HG03432 (cell line): ENCODE results near the gene FBXO10.
A peak's percentile ranks its signal among the peaks of the same experiment; 100 is the strongest.
"Not testable (repeated sequence)": the region's sequence is repeated elsewhere in the genome, so short reads cannot be mapped to it uniquely, and the experiment has no call there.

Experiments
- ATAC-seq: cut with Tn5 transposase; IDR thresholded peaks from one replicate; pipeline ENCODE4 v1.9.1; 2021; ENCODE audit warnings: mild to moderate bottlenecking, moderate library complexity; ENCODE audit not compliant: unreplicated experiment

Gene FBXO10

DNA sequence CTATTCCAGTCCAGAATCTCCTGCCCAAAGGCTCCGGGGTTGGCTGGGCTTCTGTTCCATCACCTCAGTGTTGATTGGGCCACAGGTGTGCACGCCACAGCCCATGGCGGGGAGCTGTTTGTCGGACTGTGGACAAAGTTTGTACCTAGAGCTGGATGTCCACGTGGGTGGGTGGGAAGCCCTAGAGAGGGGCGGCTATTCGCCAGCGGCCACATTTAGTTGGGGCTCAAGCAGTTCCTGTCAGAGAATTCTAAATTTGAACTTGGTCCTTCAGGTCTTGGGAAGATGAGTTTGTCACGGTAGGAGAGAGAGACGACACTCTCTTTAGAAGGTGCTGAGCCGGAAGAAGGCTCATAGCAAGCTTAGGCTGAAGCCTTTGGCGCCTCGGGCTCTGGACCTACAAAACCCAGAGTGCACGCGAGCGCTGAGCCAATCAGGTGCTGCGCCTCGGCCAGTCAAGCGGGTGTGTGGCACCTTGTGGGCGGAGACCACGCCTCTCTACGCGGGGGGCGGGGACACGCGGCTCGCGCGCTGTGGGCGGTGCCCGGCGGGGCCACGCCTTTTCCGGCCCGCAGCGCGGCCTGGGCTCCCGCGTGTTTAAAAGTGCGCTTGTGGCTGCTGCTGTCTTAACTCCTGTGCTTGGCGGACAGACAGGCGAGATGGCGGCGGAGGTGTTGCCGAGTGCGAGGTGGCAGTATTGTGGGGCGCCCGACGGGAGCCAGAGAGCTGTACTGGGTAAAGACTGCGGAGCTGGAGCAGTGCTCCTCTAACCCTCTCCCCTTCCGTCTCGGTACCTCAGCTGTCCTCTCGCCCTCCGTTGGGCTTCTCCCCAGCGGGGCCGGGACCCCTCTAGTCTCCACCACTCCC, 90.6 kb downstream of the FBXO10 start, which contains the start of gene POLR1E:
Gene POLR1E (plus strand): TSS at position 560 of the 867 bp plus-strand sequence. CDS start 100 bp downstream, at position 660.
- ATAC-seq, result peak; percentile 97

DNA sequence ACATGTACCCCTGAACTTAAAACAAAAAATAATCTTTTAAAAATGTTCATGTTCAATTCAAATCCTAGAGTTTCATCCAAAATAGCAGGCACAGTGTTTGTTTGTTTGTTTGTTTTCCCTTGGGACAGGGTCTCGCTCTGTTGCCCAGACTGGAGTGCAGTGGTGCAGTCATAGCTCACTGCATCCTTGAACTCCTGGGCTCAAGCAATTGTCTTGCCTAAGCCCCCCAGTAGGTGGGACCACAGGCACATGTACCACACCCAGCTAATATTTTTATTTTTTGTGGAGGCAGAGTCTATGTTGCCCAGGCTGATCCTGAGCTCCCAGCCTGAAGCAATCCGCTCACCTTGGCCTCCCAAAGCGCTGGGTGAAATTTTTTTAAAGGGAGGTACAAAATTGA, 95.4 kb downstream of the FBXO10 start:
- ATAC-seq, result no peak

DNA sequence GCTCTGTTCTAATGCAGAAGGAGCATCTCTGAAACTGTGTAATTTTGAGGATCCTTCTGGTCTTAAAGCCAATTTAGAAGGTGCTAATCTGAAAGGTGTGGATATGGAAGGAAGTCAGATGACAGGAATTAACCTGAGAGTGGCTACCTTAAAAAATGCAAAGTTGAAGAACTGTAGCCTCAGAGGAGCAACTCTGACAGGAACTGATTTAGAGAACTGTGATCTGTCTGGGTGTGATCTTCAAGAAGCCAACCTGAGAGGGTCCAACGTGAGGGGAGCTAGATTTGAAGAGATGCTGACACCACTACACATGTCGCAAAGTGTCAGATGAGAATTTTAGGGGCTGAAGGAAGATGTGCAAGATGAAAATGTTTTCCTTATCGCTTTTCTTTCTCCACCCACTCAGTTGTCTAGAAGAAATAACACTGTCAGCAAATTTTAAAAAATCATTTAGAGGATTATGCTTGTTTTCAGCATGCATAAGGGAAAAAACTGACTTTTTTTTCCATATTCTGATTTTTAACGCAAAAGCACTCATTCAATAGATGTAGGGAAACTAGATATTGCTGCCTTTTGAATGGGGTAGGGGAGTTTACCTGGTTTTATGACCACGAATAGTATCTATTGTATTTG, 98.1 kb downstream of the FBXO10 start:
- ATAC-seq, result not testable (repeated sequence)

DNA sequence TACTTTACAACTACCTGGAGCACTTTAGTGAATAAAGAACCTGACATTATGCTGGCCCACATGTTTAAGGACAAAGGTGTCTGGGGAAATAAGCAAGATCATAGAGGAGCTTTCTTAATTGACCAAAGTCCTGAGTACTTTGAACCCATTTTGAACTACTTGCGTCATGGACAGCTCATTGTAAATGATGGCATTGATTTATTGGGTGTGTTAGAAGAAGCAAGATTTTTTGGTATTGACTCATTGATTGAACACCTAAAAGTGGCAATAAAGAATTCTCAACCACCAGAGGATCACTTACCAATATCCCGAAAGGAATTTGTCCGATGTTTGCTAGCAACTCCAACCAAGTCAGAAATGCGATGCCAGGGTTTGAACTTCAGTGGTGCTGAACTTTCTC, 98.7 kb downstream of the FBXO10 start:
- not testable (repeated sequence) for ATAC-seq

DNA sequence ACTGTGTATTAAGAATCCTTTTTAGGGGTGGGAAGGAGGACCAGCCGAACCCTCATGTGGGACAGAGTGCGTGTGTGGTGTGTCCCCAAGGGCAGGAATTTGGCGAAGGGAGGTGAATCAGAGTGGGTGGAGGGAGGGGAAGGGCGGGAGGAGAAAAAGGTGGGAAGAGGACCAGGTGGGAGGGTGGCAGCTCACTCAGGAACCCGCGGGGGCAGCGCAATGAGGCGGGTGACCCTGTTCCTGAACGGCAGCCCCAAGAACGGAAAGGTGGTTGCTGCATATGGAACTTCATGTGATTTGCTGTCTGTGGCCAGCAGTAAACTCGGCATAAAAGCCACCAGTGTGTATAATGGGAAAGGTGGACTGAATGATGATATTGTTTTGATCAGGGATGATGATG, 99.2 kb downstream of the FBXO10 start:
- no peak for ATAC-seq

DNA sequence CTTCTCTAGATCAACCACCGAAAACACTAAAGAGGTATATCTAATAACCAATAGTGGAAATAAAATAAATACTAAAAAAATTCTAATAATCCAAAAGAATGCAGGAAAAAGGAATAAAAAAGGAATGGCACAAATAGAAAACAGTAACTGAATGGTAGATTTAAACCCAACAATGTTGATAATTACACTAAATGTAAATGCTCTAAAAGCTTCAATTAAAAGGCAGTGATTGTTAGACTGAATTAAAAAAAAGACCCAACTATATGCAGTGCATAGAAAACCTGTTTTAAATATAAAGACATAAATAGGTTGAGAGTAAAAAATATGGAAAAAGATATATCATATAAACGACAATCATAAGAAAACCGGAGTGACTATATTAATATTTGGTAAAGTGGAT, 101.7 kb downstream of the FBXO10 start:
- ATAC-seq, result no peak

DNA sequence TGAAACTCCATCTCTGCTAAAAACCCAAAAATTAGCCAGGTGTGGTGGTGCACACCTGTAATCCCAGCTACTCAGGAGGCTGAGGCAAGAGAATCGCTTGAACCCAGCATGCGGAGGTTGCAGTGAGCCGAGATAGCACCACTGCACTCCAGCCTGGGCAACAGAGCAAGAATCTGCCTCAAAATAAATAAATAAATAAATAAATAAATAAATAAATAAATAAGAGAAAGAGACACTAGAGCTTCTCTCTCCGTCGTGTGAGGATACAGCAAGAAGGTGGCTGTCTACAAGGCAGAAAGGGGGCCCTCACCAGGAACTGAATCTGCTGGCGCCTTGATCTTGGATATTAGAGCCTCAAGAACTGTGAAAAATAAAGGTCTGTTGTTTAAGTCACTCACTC, 102.2 kb downstream of the FBXO10 start:
- ATAC-seq, result not testable (repeated sequence)

DNA sequence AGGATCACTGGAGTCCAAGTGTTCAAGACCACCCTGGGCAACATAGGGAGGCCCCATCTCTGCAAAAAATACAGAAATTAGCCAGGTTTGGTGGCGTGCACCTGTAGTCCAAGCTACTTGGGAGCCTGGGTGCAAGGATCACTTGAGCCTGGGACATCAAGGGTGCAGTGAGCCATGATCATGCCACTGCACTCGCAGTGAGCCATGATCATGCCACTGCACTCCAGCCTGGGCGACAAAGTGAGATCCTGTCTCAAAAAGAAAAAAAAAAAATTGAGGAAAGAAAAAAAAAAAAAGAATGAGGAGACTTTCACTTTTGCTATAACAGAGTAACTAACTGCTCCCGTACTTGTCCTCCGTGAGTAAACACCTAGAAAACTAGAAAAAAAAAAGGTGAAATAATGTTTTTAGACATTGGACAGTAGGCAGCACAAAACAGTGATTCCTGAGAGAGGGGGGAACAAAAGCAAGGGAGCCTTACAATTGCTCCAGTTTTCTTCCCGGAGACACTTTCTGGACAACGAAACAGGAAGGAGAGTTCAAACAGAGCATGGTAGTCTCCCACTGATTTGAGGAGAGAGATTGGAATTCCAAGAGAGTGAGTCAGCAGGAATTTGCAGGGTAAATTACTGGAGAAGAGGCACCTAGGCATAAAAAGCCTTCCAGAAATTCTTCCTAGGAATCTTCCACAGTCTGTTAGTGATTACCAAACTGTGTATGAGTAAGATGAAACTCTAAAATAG, 104.1 kb downstream of the FBXO10 start:
- ATAC-seq, result no peak

DNA sequence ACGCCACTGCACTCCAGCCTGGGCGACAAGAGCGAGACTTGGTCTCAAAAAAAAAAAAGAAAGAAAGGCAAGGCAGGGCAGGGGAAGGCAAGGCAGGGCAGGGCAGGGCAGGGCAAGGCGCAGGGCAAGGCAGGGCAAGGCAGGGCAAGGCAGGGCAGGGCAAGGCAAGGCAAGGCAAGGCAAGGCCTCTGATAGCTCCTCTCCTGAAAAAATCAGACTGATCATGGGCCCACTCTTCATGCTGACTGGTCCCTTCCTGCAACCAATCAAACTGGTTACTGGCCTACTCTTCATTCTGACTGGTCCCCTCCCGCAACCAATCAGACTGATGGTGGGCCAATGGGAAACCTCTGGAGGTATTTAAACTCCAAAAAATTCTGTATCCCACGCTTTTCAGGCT, 107.6 kb downstream of the FBXO10 start:
- ATAC-seq, result no peak

DNA sequence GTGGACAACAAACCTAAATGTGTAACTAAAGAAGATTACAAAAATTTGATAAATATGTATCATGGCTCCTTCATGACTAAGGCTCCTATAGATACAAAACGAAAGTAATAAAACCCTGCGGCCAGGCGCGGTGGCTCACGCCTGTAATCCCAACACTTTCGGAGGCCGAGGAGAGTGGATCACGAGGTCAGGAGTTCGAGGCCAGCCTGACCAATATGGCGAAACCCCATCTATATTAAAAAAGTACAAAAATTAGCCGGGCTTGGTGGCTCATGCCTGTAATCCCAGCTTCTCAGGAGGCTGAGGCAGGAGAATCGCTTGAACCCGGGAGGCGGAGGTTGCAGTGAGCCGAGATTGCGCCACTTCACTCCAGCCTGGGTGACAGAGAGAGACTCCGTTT, 108.7 kb downstream of the FBXO10 start:
- not testable (repeated sequence) for ATAC-seq

DNA sequence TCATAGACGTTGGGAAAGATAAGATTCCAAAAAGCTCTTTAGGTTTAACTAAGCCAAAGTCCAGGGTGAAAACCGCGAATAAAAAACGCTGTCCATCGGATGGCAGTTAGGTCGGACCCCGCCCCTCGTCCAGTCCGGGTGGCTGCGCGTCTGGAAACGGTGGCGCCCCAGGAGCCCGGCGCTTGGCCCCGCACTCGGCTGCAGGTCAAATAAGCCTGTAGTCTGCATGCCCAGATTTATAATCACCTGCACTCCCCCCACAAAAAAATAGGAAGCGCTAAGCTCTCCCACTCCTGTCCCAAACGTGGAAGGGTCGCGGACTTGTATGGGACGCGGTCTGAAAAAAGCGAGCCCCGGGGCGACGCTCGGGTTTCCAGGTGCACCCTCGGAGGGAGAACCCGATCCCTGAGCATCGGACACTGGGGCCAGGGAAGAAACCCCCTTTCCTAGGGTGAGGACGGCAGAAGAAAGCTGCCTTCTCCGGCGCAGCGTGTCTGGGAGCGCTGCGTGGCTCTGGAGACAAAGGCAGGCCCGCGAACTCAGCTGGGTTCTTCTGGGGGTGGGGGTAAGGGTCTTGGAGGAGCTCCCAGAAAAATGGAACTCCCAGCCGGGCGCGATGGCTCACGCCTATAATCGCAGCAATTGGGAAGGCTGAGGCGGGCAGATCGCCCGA, 110.0 kb downstream of the FBXO10 start:
- peak; percentile 14 for ATAC-seq

DNA sequence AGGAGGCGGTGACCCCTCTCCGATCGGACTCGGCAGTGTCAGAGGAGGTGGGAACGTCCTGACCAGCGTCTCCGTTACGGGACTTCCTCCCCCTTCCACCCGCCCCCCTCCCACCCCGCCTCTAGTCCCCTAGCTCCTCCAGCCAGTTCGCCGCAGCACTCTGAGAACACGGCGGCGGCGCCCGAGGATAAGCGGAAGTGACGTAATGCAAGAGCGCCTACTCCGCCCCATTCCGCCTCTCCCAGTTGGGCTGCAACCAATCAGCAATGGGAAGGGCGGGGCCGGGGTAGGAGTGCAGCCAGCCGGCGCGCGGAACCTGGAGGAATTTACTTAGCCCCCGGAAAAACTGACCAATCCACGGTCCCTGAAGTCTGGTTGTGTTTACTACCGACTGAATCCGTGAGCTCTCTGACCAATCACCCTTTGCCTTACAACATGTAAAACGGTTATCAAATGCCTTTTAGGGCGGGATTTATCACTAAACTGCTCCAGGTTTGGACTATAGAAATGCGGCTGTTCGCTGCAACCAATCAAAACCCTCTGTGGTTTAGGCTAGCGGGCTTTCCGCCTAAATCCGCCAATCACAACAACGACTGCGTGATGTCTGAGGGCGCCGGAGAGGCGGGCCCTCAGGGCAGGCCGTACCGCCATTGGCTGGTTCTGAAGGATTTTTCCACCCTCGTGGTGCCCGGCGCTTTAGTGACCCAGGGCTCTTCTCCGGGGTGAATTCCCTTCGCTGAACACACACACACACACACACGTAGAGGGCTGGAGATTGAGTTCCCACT, 110.7 kb downstream of the FBXO10 start, which contains the start of gene ZBTB5:
Gene ZBTB5 (minus strand): TSS at position 202 of the 788 bp plus-strand sequence. CDS start 22,899 bp downstream, outside the sequence.
- ATAC-seq, result peak; percentile 79

DNA sequence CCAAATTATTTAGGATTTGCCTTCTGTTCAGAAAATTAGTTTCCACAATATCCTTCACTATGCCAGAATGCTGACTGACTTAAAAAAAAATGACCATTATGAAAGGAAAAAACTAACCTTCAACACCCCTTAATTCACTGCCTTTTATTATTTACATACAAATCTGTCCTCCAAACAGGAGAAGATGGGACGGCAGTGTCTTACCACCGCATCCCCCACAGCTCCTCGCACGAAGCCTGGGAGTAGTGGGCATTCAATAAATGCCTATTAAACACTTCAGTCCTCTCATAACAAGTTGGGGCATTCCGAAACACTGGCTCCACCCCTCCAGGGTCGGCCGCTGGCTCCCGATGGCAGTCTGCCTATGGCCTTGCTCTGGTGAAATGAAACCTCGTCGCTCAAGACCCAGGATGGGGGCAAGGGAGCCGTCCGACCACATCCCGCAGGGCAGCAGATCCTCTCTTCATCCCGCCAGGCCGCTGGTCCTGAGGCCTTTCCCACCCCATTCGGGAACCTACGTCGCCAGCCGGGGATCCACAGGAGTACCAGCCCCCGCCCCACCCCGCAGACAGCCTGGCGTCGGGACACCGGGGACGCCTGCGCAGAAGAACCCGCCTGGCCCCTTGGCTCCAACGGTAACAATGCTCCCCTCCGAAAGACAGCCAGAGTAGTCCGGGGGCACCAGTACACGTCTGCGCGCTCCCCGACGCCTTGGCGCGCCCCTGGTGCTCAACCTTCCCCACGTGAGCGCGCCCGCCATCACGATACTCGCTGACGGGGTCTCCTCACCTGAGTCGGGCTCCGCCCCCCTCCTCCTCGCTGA, 111.5 kb downstream of the FBXO10 start:
- peak; percentile 46 for ATAC-seq

DNA sequence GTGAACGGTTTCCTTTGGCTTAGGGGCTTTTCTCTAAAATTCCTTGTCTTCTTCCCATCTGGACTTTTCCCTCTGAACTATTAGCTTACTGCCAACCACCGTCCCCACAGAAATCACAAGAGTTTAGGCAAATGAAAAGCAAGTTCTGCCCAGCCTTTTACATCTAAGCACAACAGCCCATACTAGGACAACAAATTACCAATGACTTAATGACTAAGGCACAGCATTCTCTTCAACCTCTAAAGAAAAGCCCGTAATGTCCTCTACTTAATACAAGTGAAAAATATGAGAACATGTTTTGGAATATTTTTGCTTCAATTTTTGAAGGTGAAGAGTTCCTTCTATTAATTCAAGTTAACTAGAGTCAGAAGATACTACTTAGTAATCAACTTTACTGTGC, 112.2 kb downstream of the FBXO10 start:
- no peak for ATAC-seq
